Hair follicle dermal papilla cell (primary cell): ENCODE results near the gene CCDC78. TPM values are rescaled to one million over a fixed set of nuclear protein-coding genes. Genes with fewer than 3 reads are reported as not detected.

Experiments used
- small RNA-seq: library from RNA; depleted of rRNA; stranded (forward); fragments of <200 nt; gene quantifications from one replicate; pipeline ENCODE3, GENCODE V24; 2012
- total RNA-seq: library from RNA; depleted of rRNA; stranded (reverse); fragments of >200 nt; gene quantifications from 2 replicates; pipeline ENCODE4 v1.2.3, GENCODE V29; 2012

CCDC78 gene
- 2.8 and 2.9 TPM in 2 replicates for total RNA-seq

DNA sequence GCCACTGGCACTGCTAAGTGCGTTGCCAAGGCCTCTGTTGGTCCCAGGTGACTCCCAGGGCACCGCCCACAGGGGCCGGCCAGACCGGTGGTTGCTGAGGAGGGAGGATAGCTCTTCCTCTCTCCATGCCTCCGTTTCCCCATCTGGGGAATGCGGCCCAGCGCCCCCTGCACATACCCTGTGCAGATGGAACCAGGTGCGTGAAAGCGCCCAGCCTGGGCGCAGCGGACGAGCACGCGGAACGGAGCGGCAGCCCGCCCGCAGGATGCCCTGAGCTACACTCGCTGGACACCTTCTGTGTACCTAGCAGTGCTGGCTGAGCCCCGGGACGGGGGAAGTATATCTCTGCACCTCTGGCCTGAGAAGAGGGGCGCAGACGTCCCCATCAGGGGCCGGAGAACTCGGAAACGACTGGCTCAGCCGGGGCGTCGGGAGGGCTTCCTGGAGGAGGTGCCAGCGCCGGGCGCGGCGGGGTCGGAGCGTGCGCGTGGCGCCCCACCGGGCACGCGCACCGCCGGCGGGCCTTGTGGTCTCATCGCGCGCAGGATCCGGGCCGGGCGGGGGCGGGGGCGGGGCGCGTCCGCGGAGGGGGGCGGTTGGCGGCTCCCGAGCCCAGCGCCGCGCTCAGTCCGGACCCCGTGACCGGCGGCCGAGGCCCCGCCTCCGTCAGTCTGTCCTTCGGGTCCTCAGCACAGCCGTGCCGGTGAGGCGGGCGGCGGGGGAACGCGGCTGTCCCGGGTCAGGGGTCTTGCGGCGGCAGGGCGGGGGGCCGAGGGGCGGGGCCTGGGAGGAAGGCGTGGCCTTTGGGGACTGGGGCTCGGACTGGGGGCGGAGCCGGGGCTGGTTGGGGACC, at the start of gene CCDC78, which contains the start of gene HAGHL:
Gene CCDC78, minus strand, starts transcription at position 6 of the 853 bp plus-strand sequence. CDS start 76 bp downstream, outside the sequence.
Gene HAGHL, plus strand, starts transcription at position 669 of the 853 bp plus-strand sequence. CDS start 404 bp downstream, outside the sequence.

GRCh38 chr16:760545-761343, 34.5 kb upstream of the CCDC78 start, which contains the start of gene MSLN:
MSLN (plus strand) TSS chr16:760734; CDS start chr16:762681, 1,947 bp downstream.

GRCh38 chr16:740764-741505, 14.7 kb upstream of the CCDC78 start, which contains the start of gene CIAO3:
CIAO3 (minus strand) TSS chr16:740997; CDS start chr16:740985, 12 bp downstream.

GRCh38 chr16:720990-721764, 5.1 kb downstream of the CCDC78 start, which contains the start of gene ANTKMT:
ANTKMT (plus strand) TSS chr16:721146; CDS start chr16:721275, 129 bp downstream.

GRCh38 chr16:714558-715476, 11.4 kb downstream of the CCDC78 start, which contains the start of gene METRN:
METRN (plus strand) TSS chr16:715118; CDS start chr16:715290, 172 bp downstream.

DNA sequence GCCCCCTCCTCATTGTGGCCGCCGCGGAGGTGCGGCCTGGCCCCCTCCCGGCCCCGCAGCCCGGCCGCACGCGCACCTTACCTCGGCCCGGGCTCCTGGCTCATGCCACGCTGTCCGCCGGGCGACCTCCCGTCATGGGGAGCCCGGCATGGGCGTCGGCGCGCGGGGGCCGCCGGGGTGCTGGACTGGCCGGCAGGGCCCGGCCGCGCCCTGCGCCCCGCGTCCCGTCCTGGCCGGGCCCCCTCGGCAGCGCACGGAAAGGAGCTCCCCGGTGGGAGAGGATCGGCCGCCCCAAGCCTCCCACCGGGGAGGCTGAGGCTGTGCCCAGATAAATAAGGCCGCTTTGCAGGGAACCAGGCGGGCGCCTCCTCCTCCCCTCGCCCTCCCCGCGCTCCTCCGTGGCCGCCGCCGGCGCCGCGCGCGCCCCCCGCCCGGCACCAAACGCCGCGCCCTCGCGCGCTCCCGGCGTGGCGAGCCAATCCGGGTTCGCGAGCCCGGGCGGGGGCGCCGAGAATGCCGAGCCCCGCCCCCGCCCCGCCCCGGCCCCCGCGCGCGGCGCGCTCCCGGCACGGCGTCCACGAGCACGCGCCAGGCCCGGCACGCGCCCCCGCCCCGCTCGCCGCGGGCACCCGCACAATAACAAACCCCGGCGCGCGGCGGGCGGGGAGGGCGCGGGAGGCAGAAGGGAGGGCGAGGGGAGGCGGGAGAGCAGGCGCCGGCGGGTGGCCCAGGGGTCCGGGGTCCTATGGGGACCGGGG, 20.6 kb downstream of the CCDC78 start, which contains the start of gene FBXL16:
Gene FBXL16, minus strand, starts transcription at position 371 of the 758 bp plus-strand sequence. CDS start 8,396 bp downstream, outside the sequence.

GRCh38 chr16:684071-684794, 42.0 kb downstream of the CCDC78 start, which contains the start of gene JMJD8:
JMJD8 (minus strand) TSS chr16:684334; CDS start chr16:684319, 15 bp downstream.

DNA sequence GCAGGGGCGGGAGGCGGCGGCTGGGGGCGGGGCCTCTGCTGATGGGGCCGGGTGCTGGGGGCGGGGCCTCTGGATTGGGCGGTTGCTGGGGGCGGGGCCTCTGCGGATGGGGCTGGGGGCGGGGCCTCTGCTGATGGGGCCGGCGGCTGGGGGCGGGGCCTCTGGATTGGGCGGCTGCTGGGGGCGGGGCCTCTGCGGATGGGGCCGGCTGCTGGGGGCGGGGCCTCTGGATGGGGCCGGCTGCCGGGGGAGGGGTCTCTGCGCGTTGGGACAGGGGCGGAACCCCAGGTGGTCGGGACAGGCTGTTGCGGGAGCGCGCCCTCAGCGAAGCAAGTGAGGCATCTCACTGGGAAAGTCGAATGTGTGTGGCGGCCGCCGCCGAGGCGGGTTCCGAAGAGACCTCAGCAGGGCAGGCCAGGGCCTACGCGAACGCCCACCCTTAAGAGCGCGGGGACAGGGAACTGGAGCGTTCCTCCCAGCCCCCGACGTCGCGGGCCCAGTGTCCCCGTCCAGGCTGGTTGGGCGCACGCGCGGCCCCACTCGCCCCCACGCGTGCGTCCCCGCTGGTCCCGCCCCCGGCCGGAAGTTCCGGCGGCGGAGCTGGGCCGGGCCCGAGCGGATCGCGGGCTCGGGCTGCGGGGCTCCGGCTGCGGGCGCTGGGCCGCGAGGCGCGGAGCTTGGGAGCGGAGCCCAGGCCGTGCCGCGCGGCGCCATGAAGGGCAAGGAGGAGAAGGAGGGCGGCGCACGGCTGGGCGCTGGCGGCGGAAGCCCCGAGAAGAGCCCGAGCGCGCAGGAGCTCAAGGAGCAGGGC, 46.2 kb downstream of the CCDC78 start, which contains the start of gene STUB1:
Gene STUB1, plus strand, starts transcription at position 597 of the 811 bp plus-strand sequence. Its CDS starts 116 bp downstream, at position 713.

GRCh38 chr16:674968-675883, 51.0 kb downstream of the CCDC78 start, which contains the start of gene RHBDL1:
RHBDL1 (plus strand) TSS chr16:675671; CDS start chr16:675791, 120 bp downstream.

Small RNA genes lying within 50 kb of the gene (small RNA-seq; reads per million reads assigned to genes)
- gene MIR662, result not detected

Other genes with a start within 250 kb of the CCDC78 start
- gene CAPN15, start 198.7 kb downstream of the CCDC78 start, total RNA-seq, result 44.9 and 60.5 TPM in 2 replicates
- 0.32 TPM in 1 of 2 replicates, not detected in the other for gene PRR35, start 166.0 kb downstream of the CCDC78 start, total RNA-seq
- gene NHLRC4, start 159.4 kb downstream of the CCDC78 start, total RNA-seq, result 1.5 and 2.6 TPM in 2 replicates
- gene PIGQ, start 156.5 kb downstream of the CCDC78 start, total RNA-seq, result 30.2 and 36.2 TPM in 2 replicates
- 14.6 and 19.8 TPM in 2 replicates for gene RAB40C, start 136.4 kb downstream of the CCDC78 start, total RNA-seq
- 0.12 and 0.16 TPM in 2 replicates for gene WFIKKN1, start 95.5 kb downstream of the CCDC78 start, total RNA-seq
- 57.0 and 75.8 TPM in 2 replicates for gene METTL26, start 90.1 kb downstream of the CCDC78 start, total RNA-seq
- 13.8 and 14.8 TPM in 2 replicates for gene MCRIP2, start 84.6 kb downstream of the CCDC78 start, total RNA-seq
- 9.7 and 12.8 TPM in 2 replicates for gene WDR90, start 77.1 kb downstream of the CCDC78 start, total RNA-seq
- gene RHOT2, start 58.3 kb downstream of the CCDC78 start, total RNA-seq, result 49.2 and 53.2 TPM in 2 replicates
- gene RHBDL1, start 50.8 kb downstream of the CCDC78 start, total RNA-seq, result 2.9 TPM in 2 replicates
- 71.6 and 83.9 TPM in 2 replicates for gene STUB1, start 46.0 kb downstream of the CCDC78 start, total RNA-seq
- gene JMJD8, start 42.1 kb downstream of the CCDC78 start, total RNA-seq, result 46.6 and 52.9 TPM in 2 replicates
- 10.6 and 12.8 TPM in 2 replicates for gene WDR24, start 36.0 kb downstream of the CCDC78 start, total RNA-seq
- under 0.01 TPM in 1 of 2 replicates, not detected in the other for gene FBXL16, start 20.6 kb downstream of the CCDC78 start, total RNA-seq
- 41.3 and 48.5 TPM in 2 replicates for gene METRN, start 11.3 kb downstream of the CCDC78 start, total RNA-seq
- gene ANTKMT, start 5.3 kb downstream of the CCDC78 start, total RNA-seq, result 21.9 and 25.1 TPM in 2 replicates
- gene HAGHL, start 663 bp upstream of the CCDC78 start, total RNA-seq, result 15.3 and 20.5 TPM in 2 replicates
- 33.8 and 36.1 TPM in 2 replicates for gene CIAO3, start 14.6 kb upstream of the CCDC78 start, total RNA-seq
- 0.12 TPM in 1 of 2 replicates, not detected in the other for gene MSLN, start 34.3 kb upstream of the CCDC78 start, total RNA-seq
- 26.1 and 31.0 TPM in 2 replicates for gene RPUSD1, start 61.9 kb upstream of the CCDC78 start, total RNA-seq
- gene CHTF18, start 62.2 kb upstream of the CCDC78 start, total RNA-seq, result 2.8 and 3.7 TPM in 2 replicates
- not detected in 2 replicates for gene GNG13, start 74.3 kb upstream of the CCDC78 start, total RNA-seq
- 31.3 and 40.7 TPM in 2 replicates for gene LMF1, start 244.5 kb upstream of the CCDC78 start, total RNA-seq